A673 (cell line): ENCODE measurements around the gene KRTAP10-7.

Source experiments
- EZH2 ChIP-seq: fragments of 200-600 bp; sonication (generic); IDR thresholded peaks from 2 replicates; pipeline ENCODE4 v1.6.1; 2017; ENCODE audit warnings: borderline replicate concordance, low read depth, mild to moderate bottlenecking, mixed read lengths, antibody characterized with exemption, low read length; ENCODE audit not compliant: poor library complexity, severe bottlenecking
- TF ChIP-seq, protein P1 (sequence below): fragments of 300-800, 200-600 bp; sonication (generic); conservative IDR thresholded peaks from 2 replicates; pipeline ENCODE4 v1.5.1; 2017; ENCODE audit warnings: low read depth, mild to moderate bottlenecking, antibody characterized with exemption, low read length, moderate library complexity, mixed read lengths

DNA sequence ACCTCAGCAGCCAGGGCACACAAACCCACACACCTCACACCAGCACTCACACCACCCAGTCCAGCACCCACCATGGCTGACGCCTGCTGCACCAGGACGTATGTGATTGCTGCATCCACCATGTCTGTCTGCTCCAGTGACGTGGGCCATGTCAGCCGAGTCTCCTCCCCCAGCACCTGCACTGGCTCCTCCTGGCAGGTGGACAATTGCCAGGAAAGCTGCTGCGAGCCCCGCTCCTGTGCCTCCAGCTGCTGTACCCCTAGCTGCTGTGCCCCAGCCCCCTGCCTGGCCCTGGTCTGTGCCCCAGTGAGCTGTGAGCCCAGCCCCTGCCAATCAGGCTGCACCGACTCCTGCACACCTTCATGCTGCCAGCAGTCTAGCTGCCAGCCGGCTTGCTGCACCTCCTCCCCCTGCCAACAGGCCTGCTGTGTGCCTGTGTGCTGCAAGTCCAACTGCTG, 11.7 kb downstream of the KRTAP10-7 start, which contains the start of gene KRTAP10-8:
- no peak for TF ChIP-seq EZH2
- TF ChIP-seq, protein P1, sequence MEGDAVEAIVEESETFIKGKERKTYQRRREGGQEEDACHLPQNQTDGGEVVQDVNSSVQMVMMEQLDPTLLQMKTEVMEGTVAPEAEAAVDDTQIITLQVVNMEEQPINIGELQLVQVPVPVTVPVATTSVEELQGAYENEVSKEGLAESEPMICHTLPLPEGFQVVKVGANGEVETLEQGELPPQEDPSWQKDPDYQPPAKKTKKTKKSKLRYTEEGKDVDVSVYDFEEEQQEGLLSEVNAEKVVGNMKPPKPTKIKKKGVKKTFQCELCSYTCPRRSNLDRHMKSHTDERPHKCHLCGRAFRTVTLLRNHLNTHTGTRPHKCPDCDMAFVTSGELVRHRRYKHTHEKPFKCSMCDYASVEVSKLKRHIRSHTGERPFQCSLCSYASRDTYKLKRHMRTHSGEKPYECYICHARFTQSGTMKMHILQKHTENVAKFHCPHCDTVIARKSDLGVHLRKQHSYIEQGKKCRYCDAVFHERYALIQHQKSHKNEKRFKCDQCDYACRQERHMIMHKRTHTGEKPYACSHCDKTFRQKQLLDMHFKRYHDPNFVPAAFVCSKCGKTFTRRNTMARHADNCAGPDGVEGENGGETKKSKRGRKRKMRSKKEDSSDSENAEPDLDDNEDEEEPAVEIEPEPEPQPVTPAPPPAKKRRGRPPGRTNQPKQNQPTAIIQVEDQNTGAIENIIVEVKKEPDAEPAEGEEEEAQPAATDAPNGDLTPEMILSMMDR: no peak
